GM10266 (cell line): ENCODE data around the gene FAM110A.
"Not testable (repeated sequence)": the region's sequence is repeated elsewhere in the genome, so short reads cannot be mapped to it uniquely, and the experiment has no call there.

ENCODE experiments used
- DNase-seq: peaks from one replicate; pipeline ENCODE4 v3.0.0; 2012; ENCODE audit errors: extremely low spot score
- TF ChIP-seq, protein P1 (sequence below): IDR thresholded peaks from 2 replicates; pipeline ENCODE4 v1.5.1; 2012; ENCODE audit warnings: mild to moderate bottlenecking, low read depth; ENCODE audit not compliant: control insufficient read depth, insufficient read depth; ENCODE audit errors: missing control alignments

Gene FAM110A

DNA sequence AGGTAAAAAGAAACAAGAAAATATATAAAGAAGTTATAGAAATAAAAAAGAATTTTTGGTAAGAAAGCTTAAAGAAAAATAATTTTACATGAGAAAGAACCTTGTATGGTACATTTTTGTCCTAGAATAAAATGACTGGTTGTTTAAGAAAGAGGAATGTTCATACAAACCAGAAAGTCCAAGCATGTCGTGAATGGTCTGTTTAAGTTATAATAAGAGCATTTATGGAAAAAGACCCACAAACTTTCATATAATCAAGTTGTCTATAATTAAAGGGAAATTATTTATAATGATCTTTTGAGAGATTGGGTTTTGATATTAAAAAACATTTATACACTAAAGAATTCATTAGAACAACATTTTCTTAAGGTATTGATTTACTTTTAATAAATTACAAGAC is 27.8 kb upstream of the FAM110A start:
- TF ChIP-seq, protein P1, sequence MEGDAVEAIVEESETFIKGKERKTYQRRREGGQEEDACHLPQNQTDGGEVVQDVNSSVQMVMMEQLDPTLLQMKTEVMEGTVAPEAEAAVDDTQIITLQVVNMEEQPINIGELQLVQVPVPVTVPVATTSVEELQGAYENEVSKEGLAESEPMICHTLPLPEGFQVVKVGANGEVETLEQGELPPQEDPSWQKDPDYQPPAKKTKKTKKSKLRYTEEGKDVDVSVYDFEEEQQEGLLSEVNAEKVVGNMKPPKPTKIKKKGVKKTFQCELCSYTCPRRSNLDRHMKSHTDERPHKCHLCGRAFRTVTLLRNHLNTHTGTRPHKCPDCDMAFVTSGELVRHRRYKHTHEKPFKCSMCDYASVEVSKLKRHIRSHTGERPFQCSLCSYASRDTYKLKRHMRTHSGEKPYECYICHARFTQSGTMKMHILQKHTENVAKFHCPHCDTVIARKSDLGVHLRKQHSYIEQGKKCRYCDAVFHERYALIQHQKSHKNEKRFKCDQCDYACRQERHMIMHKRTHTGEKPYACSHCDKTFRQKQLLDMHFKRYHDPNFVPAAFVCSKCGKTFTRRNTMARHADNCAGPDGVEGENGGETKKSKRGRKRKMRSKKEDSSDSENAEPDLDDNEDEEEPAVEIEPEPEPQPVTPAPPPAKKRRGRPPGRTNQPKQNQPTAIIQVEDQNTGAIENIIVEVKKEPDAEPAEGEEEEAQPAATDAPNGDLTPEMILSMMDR: no peak
- DNase-seq: no peak

DNA sequence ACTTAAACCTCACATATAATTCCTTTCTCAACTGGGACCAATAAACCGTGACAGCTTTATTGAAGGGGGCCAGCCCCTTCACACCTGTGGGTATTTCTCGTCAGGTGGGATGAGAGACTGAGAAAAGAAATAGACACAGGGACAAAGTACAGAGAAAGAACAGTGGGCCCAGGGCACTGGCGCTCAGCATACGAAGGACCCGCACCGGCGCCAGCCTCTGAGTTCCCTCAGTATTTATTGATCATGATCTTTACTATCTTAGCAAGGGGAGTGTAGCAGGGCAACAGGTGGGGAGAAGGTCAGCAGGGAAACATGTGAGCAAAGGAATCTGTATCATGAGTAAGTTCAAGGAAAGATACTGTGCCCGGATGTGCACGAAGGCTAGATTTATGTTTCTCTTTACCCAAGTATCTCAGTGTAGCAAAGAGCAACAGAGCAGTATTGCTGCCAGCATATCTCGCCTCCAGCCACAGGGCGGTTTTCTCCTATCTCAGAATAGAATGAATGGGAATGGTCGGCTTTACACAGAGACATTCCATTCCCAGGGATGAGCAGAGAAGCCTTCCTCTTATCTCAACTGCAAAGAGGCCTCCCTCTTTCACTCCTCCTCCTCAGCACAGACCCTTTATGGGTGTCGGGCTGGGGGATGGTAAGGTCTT is 21.6 kb upstream of the FAM110A start:
- DNase-seq: not testable (repeated sequence)

DNA sequence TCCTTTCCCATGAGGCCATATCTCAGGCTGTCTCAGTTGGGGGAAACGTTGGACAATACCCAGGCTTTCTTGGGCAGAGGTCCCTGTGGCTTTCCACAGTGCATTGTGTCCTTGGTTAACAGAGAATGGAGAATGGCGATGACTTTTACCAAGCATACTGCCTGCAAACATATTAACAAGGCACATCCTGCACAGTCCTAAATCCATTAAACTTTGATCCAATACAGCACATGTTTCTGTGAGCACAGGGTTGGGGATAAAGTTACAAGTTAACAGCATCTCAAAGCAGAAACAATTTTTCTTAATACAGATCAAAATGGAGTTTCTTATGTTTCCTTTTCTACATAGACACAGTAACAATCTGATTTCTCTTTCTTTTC is 21.1 kb upstream of the FAM110A start:
- not testable (repeated sequence) for DNase-seq

DNA sequence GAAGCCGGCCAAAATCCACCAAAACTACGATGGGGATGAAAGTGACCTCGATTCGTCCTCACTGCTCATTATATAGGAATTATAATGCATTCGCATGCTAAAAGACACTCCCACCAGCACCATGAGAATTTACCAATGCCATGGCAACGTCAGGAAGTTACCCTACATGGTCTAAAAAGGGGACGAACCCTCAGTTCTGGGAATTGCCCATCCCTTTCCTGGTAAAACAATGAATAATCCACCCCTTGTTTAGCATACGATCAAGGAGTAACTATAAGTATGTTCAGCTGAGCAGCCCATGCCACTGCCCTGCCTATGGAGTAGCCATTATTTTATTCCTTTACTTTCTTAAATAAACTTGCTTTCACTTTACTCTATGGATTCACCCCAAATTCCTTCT is 20.1 kb upstream of the FAM110A start:
- TF ChIP-seq, protein P1: no peak
- DNase-seq: no peak

DNA sequence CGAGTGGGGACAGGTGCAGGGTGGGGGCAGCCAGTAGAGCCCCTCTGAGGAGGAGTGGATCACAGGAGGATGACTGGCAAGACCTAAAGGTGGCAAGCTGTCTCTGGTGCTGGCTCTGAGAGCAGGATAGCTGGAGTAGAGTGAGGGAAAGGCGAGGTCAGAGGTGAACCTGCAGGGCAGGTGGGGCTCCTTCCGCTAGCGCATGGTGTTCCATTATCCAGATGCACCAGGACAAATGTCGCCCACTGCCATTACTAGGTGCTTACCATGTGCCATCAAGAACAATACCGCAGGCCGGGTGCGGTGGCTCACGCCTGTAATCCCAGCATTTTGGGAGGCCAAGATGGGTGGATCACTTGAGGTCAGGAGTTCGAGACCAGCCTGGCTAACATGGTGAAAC is 18.3 kb upstream of the FAM110A start:
- TF ChIP-seq, protein P1: no peak
- DNase-seq: no peak

DNA sequence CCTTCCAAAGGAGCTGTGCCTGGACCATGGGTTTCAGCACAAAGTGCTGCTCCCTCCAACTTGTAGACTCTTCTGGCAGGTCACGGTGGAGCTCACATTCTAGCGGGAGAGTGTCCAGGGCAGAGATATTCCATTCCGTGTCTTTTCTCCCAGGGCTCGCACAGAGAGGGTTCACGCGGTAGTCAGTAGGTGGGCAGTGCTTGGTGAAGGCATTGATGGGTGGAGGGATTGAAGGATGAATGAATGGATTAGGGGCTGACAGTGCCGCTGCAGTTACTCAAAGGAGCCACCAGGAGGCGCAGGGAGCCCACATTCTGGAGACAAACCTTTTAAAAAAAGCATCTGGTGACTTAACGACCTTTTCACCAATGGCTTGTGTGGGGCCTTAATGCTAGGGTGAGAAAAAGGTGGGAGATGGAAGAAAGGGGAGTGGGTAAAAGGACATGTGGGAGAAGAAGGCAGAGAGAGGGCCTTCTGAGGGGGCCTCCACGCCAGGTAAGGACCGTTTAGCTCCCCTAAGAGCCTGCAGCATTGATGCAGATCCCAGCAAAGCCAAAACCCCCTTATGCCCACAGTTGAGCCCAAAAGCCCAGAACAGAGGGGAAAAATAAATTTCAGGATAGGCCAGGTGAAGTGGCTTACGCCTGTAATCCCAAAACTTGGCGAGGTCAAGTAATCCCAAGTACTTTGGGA is 17.5 kb upstream of the FAM110A start:
- TF ChIP-seq, protein P1: peak; percentile 94
- peak; percentile 79 for DNase-seq

DNA sequence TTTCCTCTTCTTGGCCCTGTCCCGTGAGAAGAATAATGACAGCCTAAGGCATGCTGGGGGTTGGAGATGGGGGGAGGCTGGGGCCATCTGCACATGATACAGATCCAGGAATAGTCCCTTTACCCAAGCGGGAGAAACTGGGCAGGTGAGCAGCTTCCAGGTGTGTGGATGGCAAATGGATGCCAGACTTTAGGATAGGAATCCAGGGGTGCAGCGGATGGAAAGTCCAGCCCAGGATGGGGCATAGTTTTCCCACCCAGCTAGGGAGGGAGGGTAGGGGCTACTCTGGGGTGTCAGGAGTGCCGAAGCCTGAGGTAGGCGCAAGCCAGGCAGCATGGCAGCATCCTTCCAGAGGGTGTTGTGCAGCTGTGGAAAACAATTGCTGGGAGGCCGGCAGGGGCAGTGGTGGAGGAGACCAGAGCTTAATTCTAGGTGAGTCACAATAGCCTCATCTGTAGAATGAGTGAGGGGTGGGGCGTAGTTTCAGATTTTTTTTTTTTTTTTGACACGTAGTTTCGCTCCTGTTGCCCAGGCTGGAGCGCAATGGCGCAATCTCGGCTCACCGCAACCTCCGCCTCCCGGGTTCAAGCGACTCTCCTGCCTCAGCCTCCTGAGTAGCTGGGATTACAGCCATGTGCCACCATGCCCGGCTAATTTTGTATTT is 15.4 kb upstream of the FAM110A start:
- peak; percentile 5 for DNase-seq
- TF ChIP-seq, protein P1: no peak

DNA sequence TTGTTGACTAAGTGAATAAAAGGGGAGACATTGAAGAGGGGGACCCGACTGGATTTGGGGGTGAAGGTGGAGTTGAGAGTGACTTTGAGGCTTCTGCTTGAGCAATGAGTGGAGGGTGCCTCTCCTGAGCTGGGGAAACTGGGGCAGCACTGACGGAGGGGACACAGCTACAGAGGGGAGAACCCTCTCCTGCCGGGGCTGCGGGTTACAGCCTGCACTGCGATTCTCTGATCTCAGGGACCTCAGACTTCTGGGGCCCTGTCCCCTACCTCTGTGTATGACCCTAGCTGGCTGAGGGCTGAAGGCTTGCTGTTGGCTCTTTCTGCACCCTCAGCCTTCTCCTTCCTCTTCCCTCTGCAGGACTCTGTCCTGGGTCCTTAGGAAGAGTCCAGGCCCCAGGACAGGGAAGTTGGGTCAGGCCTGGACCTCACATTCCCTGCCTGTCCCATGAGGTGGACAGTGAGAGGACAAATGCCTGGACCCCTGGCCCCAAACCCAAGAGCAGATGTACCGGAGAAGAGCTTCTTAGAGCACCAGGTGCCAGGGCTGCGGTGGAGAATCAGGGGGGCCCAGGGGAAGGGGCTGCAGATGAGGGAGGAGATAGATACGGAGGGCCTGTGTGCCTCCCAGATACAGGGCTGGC is 13.7 kb upstream of the FAM110A start:
- peak; percentile 1 for DNase-seq
- TF ChIP-seq, protein P1: no peak
